OCI-LY7 (cell line): ENCODE results near the gene CD55. TPM values are rescaled to one million over a fixed set of nuclear protein-coding genes. Genes with fewer than 3 reads are reported as not detected.

Experiments
- BruUV-seq: library from RNA; stranded (reverse); fragments of 400-500 nt; replicated peaks from 2 replicates; lab custom pipeline; 2021; lab: Mats Ljungman, UMichigan
- CTCF ChIA-PET: fragments of 300-600 bp; sonication (Branson Sonifier 250); formaldehyde crosslinking; loops from one replicate; lab custom pipeline; 2022; ENCODE audit warnings: antibody characterized with exemption; ENCODE audit not compliant: unreplicated experiment; lab: Charles Lee
- POLR2A ChIA-PET: fragments of 300-600 bp; sonication (Branson Sonifier 250); formaldehyde crosslinking; loops from one replicate; lab custom pipeline; 2022; ENCODE audit warnings: antibody characterized with exemption; lab: Charles Lee
- DNase-seq: peaks from one replicate; pipeline ENCODE4 v3.0.0-alpha.2; 2015; ENCODE audit warnings: low spot score
- H2AFZ ChIP-seq: fragments of 200-600 bp; sonication (generic), shearing (Covaris generic); 2 replicates; pipeline ENCODE4 v1.6.1; 2014; ENCODE audit warnings: mild to moderate bottlenecking, antibody characterized with exemption, low read length, moderate library complexity
- H3K27ac ChIP-seq: fragments of 200-600 bp; sonication (generic); 2 replicates; pipeline ENCODE4 v1.5.1; 2014; ENCODE audit warnings: mixed run types, low read depth, mild to moderate bottlenecking, moderate library complexity, low read length, inconsistent platforms; ENCODE audit not compliant: poor library complexity, severe bottlenecking
- H3K36me3 ChIP-seq: fragments of 200-600 bp; sonication (generic); 2 replicates; pipeline ENCODE4 v1.6.1; 2014; ENCODE audit warnings: mild to moderate bottlenecking, antibody characterized with exemption, low read length, moderate library complexity, mixed read lengths; ENCODE audit not compliant: insufficient read depth
- H3K4me1 ChIP-seq: fragments of 200-600 bp; sonication (generic); 2 replicates; pipeline ENCODE4 v1.5.1; 2014; ENCODE audit warnings: mild to moderate bottlenecking, low read length; ENCODE audit not compliant: insufficient read depth, poor library complexity, severe bottlenecking
- H3K4me2 ChIP-seq: fragments of 200-600 bp; sonication (generic); 2 replicates; pipeline ENCODE4 v1.6.1; 2014; ENCODE audit warnings: mild to moderate bottlenecking, low read length
- H3K4me3 ChIP-seq: fragments of 200-600 bp; sonication (generic); 2 replicates; pipeline ENCODE4 v1.5.1; 2014; ENCODE audit warnings: mild to moderate bottlenecking, low read depth, low read length; ENCODE audit not compliant: poor library complexity, severe bottlenecking
- H3K79me2 ChIP-seq: fragments of 200-600 bp; sonication (generic); 2 replicates; pipeline ENCODE4 v1.6.1; 2016; ENCODE audit warnings: low read depth, mild to moderate bottlenecking, low read length, moderate library complexity, mixed read lengths; ENCODE audit not compliant: insufficient read depth
- H3K9me2 ChIP-seq: fragments of 200-600 bp; sonication (generic); 2 replicates; pipeline ENCODE4 v1.6.1; 2016; ENCODE audit warnings: mild to moderate bottlenecking, low read length, mixed read lengths; ENCODE audit not compliant: insufficient read depth
- H3K9me3 ChIP-seq: fragments of 200-600 bp; sonication (generic); 2 replicates; pipeline ENCODE4 v1.6.1; 2014; ENCODE audit warnings: mild to moderate bottlenecking, mixed run types, low read length, mixed read lengths
- H4K20me1 ChIP-seq: fragments of 200-600 bp; sonication (generic); 2 replicates; pipeline ENCODE4 v1.6.1; 2014; ENCODE audit warnings: mild to moderate bottlenecking, antibody characterized with exemption, low read length, moderate library complexity, mixed read lengths; ENCODE audit not compliant: insufficient read depth
- CTCF ChIP-seq: fragments of 200-600 bp; sonication (generic); conservative IDR thresholded peaks from 2 replicates; pipeline ENCODE4 v1.5.1; 2014; ENCODE audit warnings: mild to moderate bottlenecking, antibody characterized with exemption, low read length, moderate library complexity, mixed read lengths
- EZH2phosphoT487 ChIP-seq: fragments of 200-600 bp; sonication (generic); IDR thresholded peaks from 2 replicates; pipeline ENCODE4 v1.6.1; 2018; ENCODE audit warnings: low read depth, borderline replicate concordance, mild to moderate bottlenecking, mixed run types, antibody characterized with exemption, low read length, moderate library complexity, mixed read lengths
- intact Hi-C: fragments of 100-400 bp; cut with micrococcal nuclease; formaldehyde crosslinking; loops from one replicate; pipeline ENCODE4 v1.10.0; 2022; ENCODE audit not compliant: unreplicated experiment
- total RNA-seq, 2 experiments: library from RNA; depleted of rRNA in 1 of 2; stranded (reverse); fragments of >200 nt in 1 of 2; shearing (Covaris generic) in 1 of 2; gene quantifications; 2 replicates each; pipeline ENCODE4 v1.2.3, GENCODE V29; 2014 to 2022

The CD55 gene
- total RNA-seq, 2 experiments from 2014 or later: 20.0 to 28.1 TPM

GRCh38 chr1:207308451-207309190 lies 12.9 kb upstream of the CD55 start:
- H3K4me2 ChIP-seq: 0 out of 2 replicates have a peak overlapping the region, but pooled peaks have one; percentile 23
- no peaks in the 10 kb centered on the region for H3K36me3 ChIP-seq
- TF ChIP-seq EZH2phosphoT487 (no peak), CTCF (no peak)
- H3K27ac ChIP-seq: no peak overlapping the region
- no peaks in the 10 kb centered on the region for H4K20me1 ChIP-seq
- DNase-seq: no peak
- POLR2A ChIA-PET: no interaction called here
- no TSS peak for BruUV-seq
- H3K9me3 ChIP-seq: no peaks in the 10 kb centered on the region
- intact Hi-C loops: no loop called here
- H3K4me1 ChIP-seq: peaks cover 20% of the 10 kb centered on the region
- CTCF ChIA-PET: no interaction called here
- H2AFZ ChIP-seq: peak overlapping the region; percentile 100; the same call in 1 of the 2 replicates
- H3K79me2 ChIP-seq: no peaks in the 10 kb centered on the region
- H3K9me2 ChIP-seq: no peaks in the 10 kb centered on the region
- H3K4me3 ChIP-seq: no peak overlapping the region

- Histone ChIP-seq H3K9me2 (no peaks in the 10 kb centered on the region), H3K4me2 (peak overlapping the region; percentile 58), H3K27ac (peak overlapping the region; percentile 50), H3K4me3 (peak overlapping the region; percentile 42), H3K36me3 (no peaks in the 10 kb centered on the region), H3K4me1 (peaks cover 20% of the 10 kb centered on the region), H3K9me3 (no peaks in the 10 kb centered on the region), H2AFZ (peak overlapping the region; percentile 100), H4K20me1 (no peaks in the 10 kb centered on the region), H3K79me2 (no peaks in the 10 kb centered on the region)
- POLR2A ChIA-PET: interaction anchor here (0.7 to 1.2 kb wide), 3 partner anchors 8 to 270 kb away, joined by 3 to 4 read pairs (median 3); no protein-coding TSS in a partner anchor
- intact Hi-C loops: no loop called here
- DNase-seq: peak; percentile 73
- TF ChIP-seq EZH2phosphoT487: no peak
- no peak for TF ChIP-seq CTCF
- BruUV-seq: no TSS peak
- CTCF ChIA-PET: no interaction called here
Observed at GRCh38 chr1:207309745-207310273, 11.7 kb upstream of the CD55 start.
